Activated B cell treated with CpG ODN at 0.5 μM for 24 hours (primary cell): Measurements from ENCODE around the gene EVX1. TPM values are rescaled to one million over a fixed set of nuclear protein-coding genes. Genes with fewer than 3 reads are reported as not detected.

Experiments
- ATAC-seq: fragments of 200-7000 bp; cut with Tn5 transposase; one replicate; pipeline ENCODE4 v1.10.0; 2021; ENCODE audit warnings: low read depth, mild to moderate bottlenecking, moderate library complexity
- CTCF ChIA-PET: fragments of 350-600 bp; sonication (Branson Sonifier 250); formaldehyde crosslinking; loops from one replicate; lab custom pipeline; 2021; ENCODE audit warnings: antibody characterized with exemption; lab: Charles Lee
- POLR2A ChIA-PET: fragments of 350-600 bp; sonication (Branson Sonifier 250); formaldehyde crosslinking; loops from one replicate; lab custom pipeline; 2021; ENCODE audit warnings: antibody characterized with exemption; lab: Charles Lee
- DNase-seq: peaks from one replicate; pipeline ENCODE4 v3.0.0; 2022
- H3K27ac Mint-ChIP-seq: one replicate; pipeline ENCODE4 v1.8.0; 2020; ENCODE audit warnings: mixed read lengths
- H3K27me3 Mint-ChIP-seq: one replicate; pipeline ENCODE4 v1.8.0; 2021; ENCODE audit warnings: mixed read lengths
- H3K36me3 Mint-ChIP-seq: one replicate; pipeline ENCODE4 v1.8.0; 2021; ENCODE audit warnings: low read depth, mixed read lengths
- H3K4me1 Mint-ChIP-seq: one replicate; pipeline ENCODE4 v1.8.0; 2021; ENCODE audit warnings: mixed read lengths
- H3K4me3 Mint-ChIP-seq: one replicate; pipeline ENCODE4 v1.8.0; 2020; ENCODE audit warnings: mild to moderate bottlenecking, mixed read lengths
- H3K9me3 Mint-ChIP-seq: one replicate; pipeline ENCODE4 v1.8.0; 2020; ENCODE audit warnings: mixed read lengths
- CTCF ChIP-seq: fragments of 200-600 bp; IDR thresholded peaks from one replicate; pipeline ENCODE4 v1.8.0; 2022; ENCODE audit warnings: antibody characterized with exemption, mild to moderate bottlenecking
- intact Hi-C: fragments of 100-400 bp; cut with micrococcal nuclease; formaldehyde crosslinking; loops from one replicate; pipeline ENCODE4 v1.15.1; 2024
- total RNA-seq: library from RNA; stranded (reverse); gene quantifications from 2 replicates; pipeline ENCODE4 v1.2.3, GENCODE V29; 2022

EVX1 gene
- total RNA-seq, 1 donor from 2014 or later = not detected

- TF ChIP-seq CTCF = no peak
- Mint-ChIP-seq H3K27ac (no peak overlapping the region), H3K27me3 (peaks cover 19% of the 10 kb centered on the region), H3K36me3 (no peaks in the 10 kb centered on the region), H3K9me3 (no peaks in the 10 kb centered on the region), H3K4me3 (no peak overlapping the region), H3K4me1 (no peaks in the 10 kb centered on the region)
- intact Hi-C loops = no loop called here
- ATAC-seq (no peak), DNase-seq (no peak)
- ChIA-PET POLR2A (no interaction called here), CTCF (no interaction called here)
Observed at GRCh38 chr7:27283558-27283957, 41.0 kb downstream of the EVX1 start.

- ChIA-PET POLR2A (no interaction called here), CTCF (no interaction called here)
- peaks cover 17% of the 10 kb centered on the region for H3K27me3 Mint-ChIP-seq
- ATAC-seq = no peak
- H3K9me3 Mint-ChIP-seq = peaks cover 5% of the 10 kb centered on the region
- intact Hi-C loops = no loop called here
- no peak overlapping the region for H3K27ac Mint-ChIP-seq
- TF ChIP-seq CTCF = no peak
- H3K4me3 Mint-ChIP-seq = no peak overlapping the region
- no peak for DNase-seq
- H3K36me3 Mint-ChIP-seq = no peaks in the 10 kb centered on the region
- no peaks in the 10 kb centered on the region for H3K4me1 Mint-ChIP-seq
Observed at GRCh38 chr7:27295236-27295635, 52.6 kb downstream of the EVX1 start.

GRCh38 chr7:27297356-27297755 lies 54.8 kb downstream of the EVX1 start:
- Mint-ChIP-seq H3K4me3 (no peak overlapping the region), H3K36me3 (no peaks in the 10 kb centered on the region), H3K27me3 (peaks cover 19% of the 10 kb centered on the region), H3K4me1 (no peaks in the 10 kb centered on the region), H3K27ac (no peak overlapping the region), H3K9me3 (peaks cover 5% of the 10 kb centered on the region)
- ChIA-PET CTCF (no interaction called here), POLR2A (no interaction called here)
- intact Hi-C loops = no loop called here
- ATAC-seq (no peak), DNase-seq (no peak)
- no peak for TF ChIP-seq CTCF

Other genes with a start within 250 kb of the EVX1 start
- gene HOXA1, start 146.8 kb upstream of the EVX1 start, total RNA-seq = 0.55 and 0.61 TPM in 2 replicates
- gene HOXA2, start 140.1 kb upstream of the EVX1 start, total RNA-seq = not detected in 2 replicates
- gene HOXA4, start 112.0 kb upstream of the EVX1 start, total RNA-seq = 0.17 and 0.40 TPM in 2 replicates
- not detected in 2 replicates for gene HOXA5, start 99.1 kb upstream of the EVX1 start, total RNA-seq
- gene HOXA6, start 95.0 kb upstream of the EVX1 start, total RNA-seq = not detected in 2 replicates
- gene HOXA3, start 90.2 kb upstream of the EVX1 start, total RNA-seq = not detected in 2 replicates
- not detected in 2 replicates for gene HOXA7, start 86.1 kb upstream of the EVX1 start, total RNA-seq
- not detected in 2 replicates for gene HOXA9, start 77.3 kb upstream of the EVX1 start, total RNA-seq
- gene HOXA10, start 68.5 kb upstream of the EVX1 start, total RNA-seq = 0.24 TPM in 1 of 2 replicates, not detected in the other
- not detected in 2 replicates for gene HOXA11, start 57.6 kb upstream of the EVX1 start, total RNA-seq
- not detected in 2 replicates for gene HOXA13, start 42.7 kb upstream of the EVX1 start, total RNA-seq